ENCODE measurements around the gene TENT4B.
"Not testable (repeated sequence)": the region's sequence is repeated elsewhere in the genome, so short reads cannot be mapped to it uniquely, and the experiment has no call there.

The TENT4B gene

GRCh38 chr16:50154420-50154950 is 1.4 kb downstream of the TENT4B start:
- H3K4me3 ChIP-seq (ENCODE audit: low read length in 2 of 2): peak overlapping the region; percentile 90 to 93
- H3K36me3 ChIP-seq (ENCODE audit: control insufficient read depth in 2 of 2, insufficient read depth in 2 of 2, low read length in 2 of 2): no peaks in the 10 kb centered on the region
- H3K4me1 ChIP-seq (ENCODE audit: control insufficient read depth, insufficient read depth, low read length): peaks cover 27% of the 10 kb centered on the region
- no peaks in the 10 kb centered on the region for H3K9me3 ChIP-seq (ENCODE audit: control insufficient read depth in 2 of 2, low read length in 2 of 2)
- peak overlapping the region; percentile 62 for H3K27ac ChIP-seq (ENCODE audit: low read length)
- no peaks in the 10 kb centered on the region for H3K27me3 ChIP-seq (ENCODE audit: control insufficient read depth in 1 of 2, insufficient read depth in 2 of 2, low read length in 2 of 2)
- peak overlapping the region; percentile 71 to 79 for H3K9ac ChIP-seq (ENCODE audit: low read length in 2 of 2)

- H3K4me1 ChIP-seq (ENCODE audit: control insufficient read depth, insufficient read depth, low read length): peaks cover 30% of the 10 kb centered on the region
- no peaks in the 10 kb centered on the region for H3K9me3 ChIP-seq (ENCODE audit: control insufficient read depth in 2 of 2, low read length in 2 of 2)
- no peaks in the 10 kb centered on the region for H3K36me3 ChIP-seq (ENCODE audit: control insufficient read depth in 2 of 2, insufficient read depth in 2 of 2, low read length in 2 of 2)
- peak overlapping the region; percentile 90 to 93 for H3K4me3 ChIP-seq (ENCODE audit: low read length in 2 of 2)
- no peak overlapping the region for H3K9ac ChIP-seq (ENCODE audit: low read length in 2 of 2)
- H3K27ac ChIP-seq (ENCODE audit: low read length): no peak overlapping the region
- H3K27me3 ChIP-seq (ENCODE audit: control insufficient read depth in 1 of 2, insufficient read depth in 2 of 2, low read length in 2 of 2): no peaks in the 10 kb centered on the region
Measured at GRCh38 chr16:50155925-50156324, 2.8 kb downstream of the TENT4B start.

DNA sequence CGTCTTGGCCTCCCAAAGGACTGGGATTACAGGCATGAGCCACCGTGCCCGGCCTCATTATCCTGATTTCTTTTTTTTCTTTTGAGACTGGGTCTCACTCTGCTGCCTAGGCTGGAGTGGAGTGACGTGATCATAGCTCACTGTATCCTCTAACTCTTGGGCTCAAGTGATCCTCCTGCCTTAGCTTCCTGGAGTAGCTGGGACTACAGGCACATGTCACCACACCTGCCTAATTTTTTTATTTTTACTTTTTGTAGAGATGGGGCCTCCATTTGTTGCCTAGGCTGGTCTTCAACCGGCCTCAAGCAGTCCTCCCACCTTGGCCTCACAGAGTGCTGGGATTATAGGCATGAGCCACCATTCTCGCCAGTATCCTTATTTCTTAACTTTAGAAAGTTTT is 3.5 kb downstream of the TENT4B start:
- Histone ChIP-seq H3K9ac (ENCODE audit: low read length in 2 of 2) (no peak overlapping the region), H3K4me1 (ENCODE audit: control insufficient read depth, insufficient read depth, low read length) (peaks cover 30% of the 10 kb centered on the region), H3K36me3 (ENCODE audit: control insufficient read depth in 2 of 2, insufficient read depth in 2 of 2, low read length in 2 of 2) (no peaks in the 10 kb centered on the region), H3K9me3 (ENCODE audit: control insufficient read depth in 2 of 2, low read length in 2 of 2) (no peaks in the 10 kb centered on the region), H3K4me3 (ENCODE audit: low read length in 2 of 2) (no peak overlapping the region), H3K27ac (ENCODE audit: low read length) (no peak overlapping the region), H3K27me3 (ENCODE audit: control insufficient read depth in 1 of 2, insufficient read depth in 2 of 2, low read length in 2 of 2) (no peaks in the 10 kb centered on the region)

- Histone ChIP-seq H3K27me3 (ENCODE audit: control insufficient read depth in 1 of 2, insufficient read depth in 2 of 2, low read length in 2 of 2) (no peaks in the 10 kb centered on the region), H3K9ac (ENCODE audit: low read length in 2 of 2) (no peak overlapping the region), H3K36me3 (ENCODE audit: control insufficient read depth in 2 of 2, insufficient read depth in 2 of 2, low read length in 2 of 2) (no peaks in the 10 kb centered on the region), H3K4me3 (ENCODE audit: low read length in 2 of 2) (no peak overlapping the region), H3K9me3 (ENCODE audit: control insufficient read depth in 2 of 2, low read length in 2 of 2) (no peaks in the 10 kb centered on the region), H3K4me1 (ENCODE audit: control insufficient read depth, insufficient read depth, low read length) (peaks cover 15% of the 10 kb centered on the region), H3K27ac (ENCODE audit: low read length) (no peak overlapping the region)
Measured at GRCh38 chr16:50160495-50161164, 7.5 kb downstream of the TENT4B start.

- Histone ChIP-seq H3K9ac (ENCODE audit: low read length in 2 of 2) (no peak overlapping the region), H3K27ac (ENCODE audit: low read length) (no peak overlapping the region), H3K4me3 (ENCODE audit: low read length in 2 of 2) (no peak overlapping the region), H3K36me3 (ENCODE audit: control insufficient read depth in 2 of 2, insufficient read depth in 2 of 2, low read length in 2 of 2) (no peaks in the 10 kb centered on the region), H3K9me3 (ENCODE audit: control insufficient read depth in 2 of 2, low read length in 2 of 2) (no peaks in the 10 kb centered on the region), H3K4me1 (ENCODE audit: control insufficient read depth, insufficient read depth, low read length) (peaks cover 14% of the 10 kb centered on the region), H3K27me3 (ENCODE audit: control insufficient read depth in 1 of 2, insufficient read depth in 2 of 2, low read length in 2 of 2) (no peaks in the 10 kb centered on the region)
Measured at GRCh38 chr16:50161950-50162349, 8.8 kb downstream of the TENT4B start.

- Histone ChIP-seq H3K27me3 (ENCODE audit: control insufficient read depth in 1 of 2, insufficient read depth in 2 of 2, low read length in 2 of 2) (no peaks in the 10 kb centered on the region), H3K4me1 (ENCODE audit: control insufficient read depth, insufficient read depth, low read length) (peaks cover 21% of the 10 kb centered on the region), H3K27ac (ENCODE audit: low read length) (no peak overlapping the region), H3K9ac (ENCODE audit: low read length in 2 of 2) (no peak overlapping the region), H3K9me3 (ENCODE audit: control insufficient read depth in 2 of 2, low read length in 2 of 2) (no peaks in the 10 kb centered on the region), H3K4me3 (ENCODE audit: low read length in 2 of 2) (no peak overlapping the region), H3K36me3 (ENCODE audit: control insufficient read depth in 2 of 2, insufficient read depth in 2 of 2, low read length in 2 of 2) (no peaks in the 10 kb centered on the region)
Measured at GRCh38 chr16:50165473-50165872, 12.4 kb downstream of the TENT4B start.

GRCh38 chr16:50166511-50167500 is 13.7 kb downstream of the TENT4B start:
- no peak overlapping the region for H3K27ac ChIP-seq (ENCODE audit: low read length)
- H3K9me3 ChIP-seq (ENCODE audit: control insufficient read depth in 2 of 2, low read length in 2 of 2): no peaks in the 10 kb centered on the region
- H3K4me1 ChIP-seq (ENCODE audit: control insufficient read depth, insufficient read depth, low read length): peaks cover 18% of the 10 kb centered on the region

GRCh38 chr16:50167556-50167955 is 14.4 kb downstream of the TENT4B start:
- Histone ChIP-seq H3K27me3 (ENCODE audit: control insufficient read depth in 1 of 2, insufficient read depth in 2 of 2, low read length in 2 of 2) (no peaks in the 10 kb centered on the region), H3K4me3 (ENCODE audit: low read length in 2 of 2) (no peak overlapping the region), H3K36me3 (ENCODE audit: control insufficient read depth in 2 of 2, insufficient read depth in 2 of 2, low read length in 2 of 2) (no peaks in the 10 kb centered on the region), H3K4me1 (ENCODE audit: control insufficient read depth, insufficient read depth, low read length) (peaks cover 20% of the 10 kb centered on the region), H3K9ac (ENCODE audit: low read length in 2 of 2) (no peak overlapping the region), H3K9me3 (ENCODE audit: control insufficient read depth in 2 of 2, low read length in 2 of 2) (no peaks in the 10 kb centered on the region), H3K27ac (ENCODE audit: low read length) (no peak overlapping the region)

More at GRCh38 chr16:50166511-50167500, 13.7 kb downstream of the TENT4B start:
- Histone ChIP-seq H3K4me3 (ENCODE audit: low read length in 2 of 2) (no peak overlapping the region), H3K27me3 (ENCODE audit: control insufficient read depth in 1 of 2, insufficient read depth in 2 of 2, low read length in 2 of 2) (no peaks in the 10 kb centered on the region), H3K36me3 (ENCODE audit: control insufficient read depth in 2 of 2, insufficient read depth in 2 of 2, low read length in 2 of 2) (no peaks in the 10 kb centered on the region), H3K9ac (ENCODE audit: low read length in 2 of 2) (no peak overlapping the region)

DNA sequence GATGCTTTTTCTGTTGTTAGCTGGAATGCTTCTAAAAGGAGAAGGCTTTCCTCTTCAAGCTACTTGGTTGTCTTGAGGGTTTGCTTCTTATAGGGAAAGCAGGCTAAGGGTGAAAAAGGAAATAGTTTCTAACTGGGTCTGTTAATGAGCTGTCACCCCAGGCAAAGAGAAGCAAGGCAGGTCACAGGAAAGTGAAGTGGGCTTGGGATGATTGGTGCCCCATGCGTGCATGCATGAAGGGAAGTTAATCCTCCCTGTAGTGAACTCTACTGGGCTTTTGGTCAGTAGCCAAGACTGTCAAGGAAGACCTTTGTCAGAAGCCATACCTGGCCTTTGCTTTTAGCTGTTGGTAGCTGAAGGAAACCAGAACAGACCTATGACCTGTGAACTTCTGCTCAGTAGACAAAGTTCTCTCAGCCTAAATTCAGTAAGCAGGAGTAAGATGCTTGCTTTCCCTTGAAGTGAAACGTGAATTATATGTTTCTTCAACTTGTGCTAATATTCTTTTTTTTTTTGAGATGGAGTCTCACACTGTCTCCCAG is 16.5 kb downstream of the TENT4B start:
- Histone ChIP-seq H3K27ac (ENCODE audit: low read length) (peak overlapping the region; percentile 49), H3K4me1 (ENCODE audit: control insufficient read depth, insufficient read depth, low read length) (peaks cover 24% of the 10 kb centered on the region), H3K4me3 (ENCODE audit: low read length in 2 of 2) (peak overlapping the region in 1 of 2 donors; percentile 29)

GRCh38 chr16:50171773-50172172 is 18.7 kb downstream of the TENT4B start:
- peaks cover 23% of the 10 kb centered on the region for H3K4me1 ChIP-seq (ENCODE audit: control insufficient read depth, insufficient read depth, low read length)
- H3K4me3 ChIP-seq (ENCODE audit: low read length in 2 of 2); H3K27me3 ChIP-seq (ENCODE audit: control insufficient read depth in 1 of 2, insufficient read depth in 2 of 2, low read length in 2 of 2); H3K27ac ChIP-seq (ENCODE audit: low read length); H3K36me3 ChIP-seq (ENCODE audit: control insufficient read depth in 2 of 2, insufficient read depth in 2 of 2, low read length in 2 of 2); H3K9me3 ChIP-seq (ENCODE audit: control insufficient read depth in 2 of 2, low read length in 2 of 2); H3K9ac ChIP-seq (ENCODE audit: low read length in 2 of 2): not testable (repeated sequence)

More for the DNA sequence above, 16.5 kb downstream of the TENT4B start:
- H3K36me3 ChIP-seq (ENCODE audit: control insufficient read depth in 2 of 2, insufficient read depth in 2 of 2, low read length in 2 of 2): no peaks in the 10 kb centered on the region
- no peaks in the 10 kb centered on the region for H3K27me3 ChIP-seq (ENCODE audit: control insufficient read depth in 1 of 2, insufficient read depth in 2 of 2, low read length in 2 of 2)
- no peaks in the 10 kb centered on the region for H3K9me3 ChIP-seq (ENCODE audit: control insufficient read depth in 2 of 2, low read length in 2 of 2)
- H3K9ac ChIP-seq (ENCODE audit: low read length in 2 of 2): no peak overlapping the region

Data from stomach smooth muscle (tissue), 2 donors.